Neutrophil (primary cell): ENCODE results near the gene CARMIL3.

Experiments
- H3K27ac ChIP-seq: fragments of 200-600 bp; sonication (generic); 2 replicates; pipeline ENCODE4 v1.5.1; 2016; ENCODE audit warnings: mild to moderate bottlenecking, moderate library complexity
- H3K27me3 ChIP-seq: fragments of 200-600 bp; sonication (generic); 2 replicates; pipeline ENCODE4 v1.6.0; 2016; ENCODE audit warnings: mild to moderate bottlenecking
- H3K36me3 ChIP-seq: fragments of 200-600 bp; sonication (generic); 2 replicates; pipeline ENCODE4 v1.5.1; 2017
- H3K4me1 ChIP-seq, 2 experiments: fragments of 200-600 bp in 1 of 2; sonication (generic) in 1 of 2; 1 replicate in 1 of 2; 2 replicates in 1 of 2; pipeline versions ENCODE4 v1.5.1 to v1.6.1; 2013 to 2016; ENCODE audit warnings: low read depth in 1 of 2, low read length in 1 of 2, mild to moderate bottlenecking in 1 of 2, moderate library complexity in 1 of 2; ENCODE audit not compliant: control insufficient read depth in 1 of 2, insufficient read depth in 1 of 2
- H3K4me3 ChIP-seq, 2 experiments: fragments of 200-600 bp in 1 of 2; sonication (generic) in 1 of 2; 1 replicate in 1 of 2; 2 replicates in 1 of 2; pipeline ENCODE4 v1.5.1; 2013 to 2016; ENCODE audit warnings: low read depth in 1 of 2, low read length in 1 of 2, mild to moderate bottlenecking in 1 of 2, moderate library complexity in 1 of 2
- H3K9me3 ChIP-seq: fragments of 200-600 bp; sonication (generic); 2 replicates; pipeline ENCODE4 v1.5.1; 2016
- CTCF ChIP-seq: fragments of 200-600 bp; sonication (generic); IDR thresholded peaks from 2 replicates; pipeline ENCODE4 v1.5.1; 2016; ENCODE audit warnings: antibody characterized with exemption

Gene CARMIL3

DNA sequence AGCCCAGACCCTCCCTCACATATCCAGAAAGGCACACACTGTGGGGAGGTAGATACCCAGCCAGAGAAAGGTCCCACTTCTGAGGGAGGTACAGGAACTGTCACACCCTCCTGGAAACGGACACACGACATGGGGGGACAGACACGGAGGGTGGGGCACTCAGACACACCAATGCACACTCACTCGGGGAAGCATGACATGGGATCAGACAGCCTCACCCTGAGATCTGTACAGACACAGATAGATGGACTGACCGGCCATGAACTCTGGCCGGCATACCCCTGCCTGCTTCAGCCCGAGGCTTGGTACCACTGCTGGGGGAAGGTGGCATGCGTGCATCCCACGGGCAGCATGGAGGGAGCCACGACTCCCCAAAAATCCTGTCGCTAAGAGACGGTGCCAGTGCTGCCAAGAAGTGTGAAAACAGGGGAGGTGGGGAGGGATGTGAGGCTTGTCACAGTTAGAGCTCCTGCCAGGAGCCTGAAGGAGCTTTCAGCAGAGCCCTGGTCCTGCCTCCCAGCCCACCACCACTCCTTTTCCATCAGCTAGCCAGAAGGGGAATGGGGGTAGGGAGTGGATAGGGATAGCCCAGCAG lies 20.1 kb downstream of the CARMIL3 start:
- Histone ChIP-seq H3K4me3 (no peak overlapping the region), H3K4me1 (peaks cover 24 to 27% of the 10 kb centered on the region in 2 experiments), H3K27ac (no peak overlapping the region), H3K27me3 (no peaks in the 10 kb centered on the region), H3K36me3 (no peaks in the 10 kb centered on the region), H3K9me3 (no peaks in the 10 kb centered on the region)
- no peak for TF ChIP-seq CTCF

DNA sequence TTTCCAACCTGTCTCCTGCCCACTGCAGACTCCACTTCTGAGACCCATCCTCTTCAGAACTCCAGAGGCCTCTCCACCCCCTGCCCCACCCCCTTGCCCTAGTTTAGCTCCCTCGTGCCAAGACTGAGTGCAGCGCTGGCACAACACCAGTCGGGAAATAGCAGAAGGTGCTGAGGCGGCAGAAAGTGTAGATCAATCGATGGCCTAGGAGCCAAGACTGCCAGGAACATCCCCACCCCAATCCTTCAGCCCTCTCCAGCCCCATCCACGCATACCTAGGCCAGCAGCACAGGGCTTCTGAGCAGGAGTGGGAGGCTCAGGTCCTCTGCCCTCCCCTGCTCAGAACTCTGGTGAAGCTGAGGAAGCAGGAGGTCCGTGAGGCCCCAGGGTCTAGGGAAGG lies 20.6 kb downstream of the CARMIL3 start:
- H3K27ac ChIP-seq: no peak overlapping the region

GRCh38 chr14:24072881-24073877 lies 21.4 kb downstream of the CARMIL3 start:
- Histone ChIP-seq H3K27ac (no peak overlapping the region), H3K36me3 (no peaks in the 10 kb centered on the region), H3K4me1 (peaks cover 24 to 27% of the 10 kb centered on the region in 2 experiments), H3K4me3 (no peak overlapping the region), H3K27me3 (no peaks in the 10 kb centered on the region), H3K9me3 (no peaks in the 10 kb centered on the region)
- no peak for TF ChIP-seq CTCF

More for the DNA sequence above, 20.6 kb downstream of the CARMIL3 start:
- Histone ChIP-seq H3K27me3 (no peaks in the 10 kb centered on the region), H3K4me3 (no peak overlapping the region), H3K36me3 (no peaks in the 10 kb centered on the region), H3K9me3 (no peaks in the 10 kb centered on the region), H3K4me1 (peaks cover 24 to 27% of the 10 kb centered on the region in 2 experiments)
- TF ChIP-seq CTCF: no peak

DNA sequence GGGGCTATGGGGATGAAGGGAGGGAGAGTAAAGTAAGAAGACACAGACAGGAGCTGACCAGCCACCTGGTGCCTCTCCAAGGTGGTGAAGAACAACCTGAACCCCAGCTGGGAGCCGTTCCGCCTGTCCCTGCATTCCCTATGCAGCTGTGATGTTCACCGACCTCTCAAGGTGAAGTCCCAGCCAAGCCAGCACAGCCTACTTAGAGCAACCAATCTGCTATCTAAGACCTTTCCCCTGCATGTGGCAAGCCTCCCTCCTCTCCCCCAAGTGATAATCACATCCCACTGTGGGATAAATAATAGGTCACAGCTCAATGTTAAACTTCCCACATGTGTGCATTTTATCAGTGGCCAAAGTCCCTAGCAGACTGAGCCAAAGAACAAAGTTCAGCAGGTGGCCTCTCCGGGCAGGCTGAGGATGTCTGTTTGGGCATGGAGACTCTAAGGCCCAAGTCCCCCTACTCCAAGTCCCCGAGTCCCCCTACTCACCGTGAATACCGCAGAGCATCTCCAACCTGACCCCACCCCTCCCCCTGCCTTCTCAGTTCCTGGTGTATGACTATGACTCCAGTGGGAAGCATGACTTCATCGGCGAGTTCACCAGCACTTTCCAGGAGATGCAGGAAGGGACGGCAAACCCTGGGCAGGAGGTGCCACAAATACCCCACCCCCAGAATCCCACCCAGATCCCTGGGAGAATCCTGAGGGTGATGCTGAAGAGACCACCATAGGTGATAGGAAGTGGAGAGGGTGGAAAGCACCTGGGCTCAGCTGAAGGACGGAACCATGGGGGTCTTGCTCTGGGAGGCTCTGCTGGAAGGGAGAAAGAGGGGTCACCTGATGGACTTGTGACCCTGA lies 23.0 kb downstream of the CARMIL3 start:
- H3K4me1 ChIP-seq: peaks cover 21% of the 10 kb centered on the region in 2 experiments
- no peak for TF ChIP-seq CTCF
- no peaks in the 10 kb centered on the region for H3K9me3 ChIP-seq
- no peak overlapping the region for H3K27ac ChIP-seq
- H3K27me3 ChIP-seq: peaks cover 11% of the 10 kb centered on the region
- H3K36me3 ChIP-seq: no peaks in the 10 kb centered on the region
- H3K4me3 ChIP-seq: no peak overlapping the region

GRCh38 chr14:24075485-24076301 lies 23.9 kb downstream of the CARMIL3 start:
- Histone ChIP-seq H3K27ac (no peak overlapping the region), H3K9me3 (no peaks in the 10 kb centered on the region), H3K27me3 (peaks cover 19% of the 10 kb centered on the region), H3K4me3 (no peak overlapping the region), H3K4me1 (peaks cover 15 to 16% of the 10 kb centered on the region in 2 experiments), H3K36me3 (no peaks in the 10 kb centered on the region)
- no peak for TF ChIP-seq CTCF
